Neural cell (in vitro differentiated cells): ENCODE data around the gene ENTPD8. TPM values are rescaled to one million over a fixed set of nuclear protein-coding genes. Genes with fewer than 3 reads are reported as not detected.

Experiments
- H2AFZ ChIP-seq: fragments of 200-600, 300-800 bp; sonication (generic), shearing (Covaris generic); 2 replicates; pipeline ENCODE4 v1.6.0; 2014; ENCODE audit warnings: low read depth, mild to moderate bottlenecking, antibody characterized with exemption, low read length, moderate library complexity
- H3F3A ChIP-seq: fragments of 200-600 bp; shearing (Covaris generic); 2 replicates; pipeline ENCODE4 v1.6.1; 2016; ENCODE audit warnings: mild to moderate bottlenecking, moderate library complexity, mixed read lengths, antibody characterized with exemption, low read length; ENCODE audit not compliant: insufficient read depth, poor library complexity, severe bottlenecking
- H3K27ac ChIP-seq: fragments of 200-600, 300-800 bp; sonication (generic), shearing (Covaris generic); 2 replicates; pipeline ENCODE4 v1.5.1; 2014; ENCODE audit warnings: mild to moderate bottlenecking, low read length, moderate library complexity
- H3K27me3 ChIP-seq: fragments of 300-800, 200-600 bp; sonication (generic), shearing (Covaris generic); 2 replicates; pipeline ENCODE4 v1.6.0; 2014; ENCODE audit warnings: mild to moderate bottlenecking, low read depth, low read length, moderate library complexity; ENCODE audit not compliant: insufficient read depth
- H3K36me3 ChIP-seq: fragments of 300-800, 200-600 bp; sonication (generic), shearing (Covaris generic); 2 replicates; pipeline ENCODE4 v1.5.1; 2014; ENCODE audit warnings: mild to moderate bottlenecking, antibody characterized with exemption, low read length, moderate library complexity; ENCODE audit not compliant: insufficient read depth
- H3K4me2 ChIP-seq: fragments of 300-800, 200-600 bp; sonication (generic), shearing (Covaris generic); 2 replicates; pipeline ENCODE4 v1.6.0; 2014; ENCODE audit warnings: mild to moderate bottlenecking, low read length
- H3K4me3 ChIP-seq: fragments of 300-800, 200-600 bp; sonication (generic), shearing (Covaris generic); 2 replicates; pipeline ENCODE4 v1.5.1; 2014; ENCODE audit warnings: mild to moderate bottlenecking, low read length, moderate library complexity
- H3K79me2 ChIP-seq: fragments of 200-600 bp; shearing (Covaris generic); replicated peaks from 2 replicates; pipeline ENCODE4 v1.6.0; 2014; ENCODE audit warnings: mild to moderate bottlenecking, low read length, moderate library complexity; ENCODE audit not compliant: insufficient read depth
- H3K9ac ChIP-seq: fragments of 300-800, 200-600 bp; sonication (generic), shearing (Covaris generic); 2 replicates; pipeline ENCODE4 v1.6.1; 2016; ENCODE audit warnings: mild to moderate bottlenecking, low read length, mixed read lengths
- H3K9me2 ChIP-seq: fragments of 200-600 bp; shearing (Covaris generic); 2 replicates; pipeline ENCODE4 v1.6.1; 2016; ENCODE audit warnings: mild to moderate bottlenecking, low read length, mixed read lengths; ENCODE audit not compliant: insufficient read depth
- H3K9me3 ChIP-seq: fragments of 200-600, 300-800 bp; sonication (generic), shearing (Covaris generic); 2 replicates; pipeline ENCODE4 v1.6.1; 2016; ENCODE audit warnings: mild to moderate bottlenecking, mixed run types, low read length, moderate library complexity, mixed read lengths
- H4K20me1 ChIP-seq: fragments of 200-600 bp; shearing (Covaris generic); 2 replicates; pipeline ENCODE4 v1.6.1; 2016; ENCODE audit warnings: mild to moderate bottlenecking, mixed run types; ENCODE audit not compliant: insufficient read depth
- CTCF ChIP-seq: fragments of 450-650 bp; IDR thresholded peaks from 2 replicates; pipeline ENCODE4 v1.5.1; 2014; ENCODE audit warnings: antibody characterized with exemption, mild to moderate bottlenecking, moderate library complexity; ENCODE audit not compliant: poor library complexity, severe bottlenecking
- EP300 ChIP-seq: fragments of 450-650 bp; conservative IDR thresholded peaks from 2 replicates; pipeline ENCODE4 v1.6.1; 2014; ENCODE audit warnings: antibody characterized with exemption, mild to moderate bottlenecking, moderate library complexity; ENCODE audit not compliant: poor library complexity, severe bottlenecking
- EZH2 ChIP-seq: fragments of 200-600, 300-800 bp; shearing (Covaris generic), sonication (generic); IDR thresholded peaks from 2 replicates; pipeline ENCODE4 v1.6.1; 2014; ENCODE audit warnings: antibody characterized with exemption, low read length, borderline replicate concordance, mild to moderate bottlenecking; ENCODE audit not compliant: insufficient read depth, poor library complexity, severe bottlenecking
- MXI1 ChIP-seq: fragments of 450-650 bp; conservative IDR thresholded peaks from 2 replicates; pipeline ENCODE4 v1.6.1; 2014; ENCODE audit warnings: antibody characterized with exemption, mild to moderate bottlenecking; ENCODE audit not compliant: poor library complexity, severe bottlenecking
- POLR2AphosphoS5 ChIP-seq: IDR thresholded peaks from 2 replicates; pipeline ENCODE4 v1.6.1; 2012
- RAD21 ChIP-seq: fragments of 450-650 bp; conservative IDR thresholded peaks from 2 replicates; pipeline ENCODE4 v1.6.1; 2014; ENCODE audit warnings: antibody characterized with exemption, mild to moderate bottlenecking, moderate library complexity
- SMC3 ChIP-seq: fragments of 450-650 bp; conservative IDR thresholded peaks from 2 replicates; pipeline ENCODE4 v1.6.1; 2014; ENCODE audit warnings: antibody characterized with exemption, mild to moderate bottlenecking, moderate library complexity; ENCODE audit not compliant: poor library complexity
- TAF1 ChIP-seq: IDR thresholded peaks from 2 replicates; pipeline ENCODE4 v1.6.1; 2012; ENCODE audit warnings: low read depth
- polyA plus RNA-seq: library from polyadenylated mRNA; depleted of rRNA; stranded (reverse); fragments of >200 nt; gene quantifications from 2 replicates; pipeline ENCODE4 v1.2.3, GENCODE V29; 2014
- TF ChIP-seq, protein P1 (sequence below): IDR thresholded peaks from 2 replicates; pipeline ENCODE4 v1.6.1; 2012; ENCODE audit warnings: borderline replicate concordance

ENTPD8 gene
- polyA plus RNA-seq, 1 donor from 2014 or later: not detected

GRCh38 chr9:137476856-137477255, 35.7 kb upstream of the ENTPD8 start:
- Histone ChIP-seq H3K9ac (no peak overlapping the region), H4K20me1 (no peaks in the 10 kb centered on the region), H3F3A (no peaks in the 10 kb centered on the region), H3K27me3 (no peaks in the 10 kb centered on the region), H3K4me2 (no peak overlapping the region), H3K4me3 (no peak overlapping the region), H3K9me2 (no peaks in the 10 kb centered on the region), H3K9me3 (no peaks in the 10 kb centered on the region), H2AFZ (no peak overlapping the region), H3K79me2 (no peaks in the 10 kb centered on the region), H3K27ac (no peak overlapping the region), H3K36me3 (no peaks in the 10 kb centered on the region)
- no peak for TF ChIP-seq TAF1
- no peak for TF ChIP-seq MXI1
- no peak for TF ChIP-seq POLR2AphosphoS5
- no peak for TF ChIP-seq CTCF
- no peak for TF ChIP-seq RAD21
- TF ChIP-seq SMC3: no peak
- TF ChIP-seq, protein P1, sequence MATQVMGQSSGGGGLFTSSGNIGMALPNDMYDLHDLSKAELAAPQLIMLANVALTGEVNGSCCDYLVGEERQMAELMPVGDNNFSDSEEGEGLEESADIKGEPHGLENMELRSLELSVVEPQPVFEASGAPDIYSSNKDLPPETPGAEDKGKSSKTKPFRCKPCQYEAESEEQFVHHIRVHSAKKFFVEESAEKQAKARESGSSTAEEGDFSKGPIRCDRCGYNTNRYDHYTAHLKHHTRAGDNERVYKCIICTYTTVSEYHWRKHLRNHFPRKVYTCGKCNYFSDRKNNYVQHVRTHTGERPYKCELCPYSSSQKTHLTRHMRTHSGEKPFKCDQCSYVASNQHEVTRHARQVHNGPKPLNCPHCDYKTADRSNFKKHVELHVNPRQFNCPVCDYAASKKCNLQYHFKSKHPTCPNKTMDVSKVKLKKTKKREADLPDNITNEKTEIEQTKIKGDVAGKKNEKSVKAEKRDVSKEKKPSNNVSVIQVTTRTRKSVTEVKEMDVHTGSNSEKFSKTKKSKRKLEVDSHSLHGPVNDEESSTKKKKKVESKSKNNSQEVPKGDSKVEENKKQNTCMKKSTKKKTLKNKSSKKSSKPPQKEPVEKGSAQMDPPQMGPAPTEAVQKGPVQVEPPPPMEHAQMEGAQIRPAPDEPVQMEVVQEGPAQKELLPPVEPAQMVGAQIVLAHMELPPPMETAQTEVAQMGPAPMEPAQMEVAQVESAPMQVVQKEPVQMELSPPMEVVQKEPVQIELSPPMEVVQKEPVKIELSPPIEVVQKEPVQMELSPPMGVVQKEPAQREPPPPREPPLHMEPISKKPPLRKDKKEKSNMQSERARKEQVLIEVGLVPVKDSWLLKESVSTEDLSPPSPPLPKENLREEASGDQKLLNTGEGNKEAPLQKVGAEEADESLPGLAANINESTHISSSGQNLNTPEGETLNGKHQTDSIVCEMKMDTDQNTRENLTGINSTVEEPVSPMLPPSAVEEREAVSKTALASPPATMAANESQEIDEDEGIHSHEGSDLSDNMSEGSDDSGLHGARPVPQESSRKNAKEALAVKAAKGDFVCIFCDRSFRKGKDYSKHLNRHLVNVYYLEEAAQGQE: no peak
- no peak for TF ChIP-seq EZH2
- TF ChIP-seq EP300: no peak

GRCh38 chr9:137475666-137476065, 34.5 kb upstream of the ENTPD8 start:
- Histone ChIP-seq H3F3A (no peaks in the 10 kb centered on the region), H3K9me3 (no peaks in the 10 kb centered on the region), H3K27me3 (no peaks in the 10 kb centered on the region), H3K9ac (no peak overlapping the region), H3K4me2 (no peak overlapping the region), H3K27ac (no peak overlapping the region), H3K4me3 (no peak overlapping the region), H3K9me2 (no peaks in the 10 kb centered on the region), H2AFZ (no peak overlapping the region), H3K79me2 (no peaks in the 10 kb centered on the region), H3K36me3 (no peaks in the 10 kb centered on the region), H4K20me1 (no peaks in the 10 kb centered on the region)
- TF ChIP-seq EZH2 (no peak), POLR2AphosphoS5 (no peak), CTCF (no peak), RAD21 (no peak), TAF1 (no peak), MXI1 (no peak), EP300 (no peak), SMC3 (no peak)
- TF ChIP-seq, protein P1: no peak
